ENCODE measurements around the gene FDX1. TPM values are rescaled to one million over a fixed set of nuclear protein-coding genes. Genes with fewer than 3 reads are reported as not detected.

The FDX1 gene
- total RNA-seq, 1 experiment from 2014 or later: 9.9 TPM

GRCh38 chr11:110474578-110474977, 44.8 kb downstream of the FDX1 start:
- peaks cover 3% of the 10 kb centered on the region; the same call in 1 of the 2 replicates for H3K36me3 Mint-ChIP-seq
- no peak overlapping the region for H3K4me3 Mint-ChIP-seq
- H3K4me1 Mint-ChIP-seq: peaks cover 28% of the 10 kb centered on the region
- H3K9me3 Mint-ChIP-seq: peaks cover 4% of the 10 kb centered on the region
- no peak for DNase-seq (ENCODE audit: low spot score)
- peak; percentile 35 for ATAC-seq
- POLR2A ChIA-PET: interaction anchor here (0.7 kb wide), 1 partner anchor 696 kb away, joined by 3 read pairs; no protein-coding TSS in a partner anchor
- no peak for TF ChIP-seq USF1 (CRISPR knock-in tag; IDR thresholded peaks at IDR 0.05)
- TF ChIP-seq JAZF1 (CRISPR knock-in tag; IDR thresholded peaks at IDR 0.05): no peak
- no peak for TF ChIP-seq ERG (CRISPR knock-in tag; IDR thresholded peaks at IDR 0.05)
- no peak for TF ChIP-seq ATF6 (CRISPR knock-in tag; IDR thresholded peaks at IDR 0.05)
- no peak for TF ChIP-seq ESRRA (CRISPR knock-in tag; IDR thresholded peaks at IDR 0.05; ENCODE audit: borderline replicate concordance)
- TF ChIP-seq ZNF671 (CRISPR knock-in tag; IDR thresholded peaks at IDR 0.05): no peak
- no peak for TF ChIP-seq CREB1 (CRISPR knock-in tag; IDR thresholded peaks at IDR 0.05)
- no peak for TF ChIP-seq NFATC4 (CRISPR knock-in tag; IDR thresholded peaks at IDR 0.05)
- TF ChIP-seq, protein P1, sequence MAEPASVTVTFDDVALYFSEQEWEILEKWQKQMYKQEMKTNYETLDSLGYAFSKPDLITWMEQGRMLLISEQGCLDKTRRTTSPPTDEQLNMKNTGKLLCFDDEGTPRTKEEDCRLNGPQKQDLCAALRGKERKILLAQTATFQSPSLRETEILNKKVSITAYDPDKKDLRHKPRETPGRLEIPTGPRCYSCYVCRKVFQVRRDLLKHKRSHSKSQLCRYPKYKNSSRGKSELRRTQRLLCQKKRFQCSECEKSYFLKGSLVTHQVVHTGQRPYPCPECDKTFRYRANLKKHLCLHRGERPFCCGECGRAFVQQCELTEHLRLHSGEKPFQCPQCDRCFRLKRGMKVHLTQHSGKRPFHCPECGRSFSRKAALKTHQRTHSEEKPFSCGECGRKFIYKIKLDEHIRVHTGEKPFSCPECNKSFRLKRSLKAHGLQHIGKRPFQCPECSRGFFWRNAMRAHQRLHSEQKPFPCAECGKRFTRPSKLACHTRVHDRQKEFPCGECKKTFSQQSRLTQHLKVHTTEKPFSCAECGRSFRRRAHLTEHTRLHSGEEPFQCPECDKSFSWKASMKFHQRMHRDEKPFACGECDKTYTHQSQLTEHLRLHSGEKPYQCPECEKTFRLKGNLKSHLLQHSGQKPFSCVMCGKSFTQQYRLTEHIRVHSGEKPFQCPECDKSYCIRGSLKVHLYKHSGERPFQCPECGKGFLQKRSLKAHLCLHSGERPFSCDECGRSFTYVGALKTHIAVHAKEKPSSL (CRISPR knock-in tag; conservative IDR thresholded peaks at IDR 0.05): no peak
- no peak for TF ChIP-seq TEAD4 (CRISPR knock-in tag; IDR thresholded peaks at IDR 0.05)
- TF ChIP-seq MXD4 (CRISPR knock-in tag; IDR thresholded peaks at IDR 0.05; ENCODE audit: borderline replicate concordance): no peak
- H3K27me3 Mint-ChIP-seq (ENCODE audit: low read depth): no peaks in the 10 kb centered on the region
- H3K27ac Mint-ChIP-seq: no peak overlapping the region; the same call in 1 of the 2 replicates
- CTCF ChIA-PET: interaction anchor here (1.3 to 1.6 kb wide), 2 partner anchors 11 to 39 kb away, joined by 3 to 7 read pairs; no protein-coding TSS in a partner anchor

DNA sequence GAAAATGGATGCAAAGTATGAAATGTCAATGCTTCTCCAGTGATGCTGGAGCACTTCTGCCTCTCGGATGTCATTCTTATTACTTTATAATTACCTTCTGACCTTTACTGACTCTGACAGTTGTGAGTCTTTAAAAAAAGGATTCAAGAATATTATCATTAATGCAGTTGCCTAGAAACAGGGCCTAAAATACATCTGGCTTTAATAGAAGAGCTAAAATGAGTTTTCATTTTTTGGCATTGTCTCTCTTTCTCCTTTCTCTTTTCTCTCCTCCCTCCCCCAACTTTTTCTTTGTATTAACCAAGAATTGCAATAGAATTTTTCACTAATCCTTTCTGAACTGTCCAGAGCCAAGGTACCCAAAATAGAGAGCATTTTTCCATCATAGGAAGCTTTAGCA, 45.9 kb downstream of the FDX1 start:
- DNase-seq (ENCODE audit: low spot score) (no peak), ATAC-seq (no peak)
- Mint-ChIP-seq H3K36me3 (peaks cover 3% of the 10 kb centered on the region; the same call in 1 of the 2 replicates), H3K27me3 (ENCODE audit: low read depth) (no peaks in the 10 kb centered on the region), H3K9me3 (peaks cover 4% of the 10 kb centered on the region), H3K27ac (no peak overlapping the region), H3K4me3 (no peak overlapping the region), H3K4me1 (peaks cover 28% of the 10 kb centered on the region)
- CTCF ChIA-PET: no interaction called here
- no peak for TF ChIP-seq TEAD4 (CRISPR knock-in tag; IDR thresholded peaks at IDR 0.05)
- TF ChIP-seq MAX (CRISPR knock-in tag; IDR thresholded peaks at IDR 0.05): no peak
- no peak for TF ChIP-seq ZNF396 (CRISPR knock-in tag; IDR thresholded peaks at IDR 0.05; ENCODE audit: borderline replicate concordance)
- TF ChIP-seq FOXJ3 (CRISPR knock-in tag; IDR thresholded peaks at IDR 0.05; ENCODE audit: borderline replicate concordance): no peak
- TF ChIP-seq EMX1 (CRISPR knock-in tag; IDR thresholded peaks at IDR 0.05): no peak
- no peak for TF ChIP-seq KAT7 (CRISPR knock-in tag; IDR thresholded peaks at IDR 0.05; ENCODE audit: borderline replicate concordance)
- TF ChIP-seq HMGXB4 (CRISPR knock-in tag; IDR thresholded peaks at IDR 0.05): no peak
- no peak for TF ChIP-seq ERG (CRISPR knock-in tag; IDR thresholded peaks at IDR 0.05)
- POLR2A ChIA-PET: no interaction called here

Data from WTC11 (cell line).